ENCODE measurements around the gene KRT77.
"Not testable (repeated sequence)": the region's sequence is repeated elsewhere in the genome, so short reads cannot be mapped to it uniquely, and the experiment has no call there.

Gene KRT77

DNA sequence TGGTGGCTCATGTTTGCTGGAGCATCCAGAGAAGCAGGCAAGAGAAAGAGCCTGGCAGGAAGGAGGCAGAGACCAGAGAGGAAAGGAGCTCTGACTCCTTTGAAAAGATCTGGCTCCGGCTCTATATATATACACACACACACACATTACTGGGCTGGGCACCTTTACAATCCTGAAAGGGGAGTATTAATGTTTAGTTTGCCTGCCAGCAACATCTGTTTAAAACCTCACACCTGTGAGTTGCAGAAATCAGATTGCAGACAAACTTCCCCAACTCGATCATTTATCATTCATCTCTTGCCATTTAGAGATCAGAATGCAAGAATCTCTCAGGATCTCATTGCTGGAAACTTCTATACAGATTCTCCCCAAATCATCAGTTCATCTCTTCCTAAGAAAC is at the start of gene KRT77:
Gene KRT77, minus strand, starts transcription at position 101 of the 400 bp plus-strand sequence. Its CDS starts 90 bp downstream, at position 11.
- in situ Hi-C loops (cut with HindIII; ENCODE audit: low pct_unique_long_range_greater_than_20kb, low sequenced_read_pairs), result no loop called here
- TF ChIP-seq JUND (IDR thresholded peaks at IDR 0.05; ENCODE audit: low read depth), result no peak
- no peak for DNase-seq (ENCODE audit: low read depth in 1 of 2, low spot score in 1 of 2)

GRCh38 chr12:52752516-52752915 is 49.2 kb upstream of the KRT77 start:
- in situ Hi-C loops (cut with HindIII; ENCODE audit: low pct_unique_long_range_greater_than_20kb, low sequenced_read_pairs), result no loop called here
- DNase-seq (ENCODE audit: low read depth in 1 of 2, low spot score in 1 of 2), result no peak
- TF ChIP-seq JUND (IDR thresholded peaks at IDR 0.05; ENCODE audit: low read depth), result no peak

DNA sequence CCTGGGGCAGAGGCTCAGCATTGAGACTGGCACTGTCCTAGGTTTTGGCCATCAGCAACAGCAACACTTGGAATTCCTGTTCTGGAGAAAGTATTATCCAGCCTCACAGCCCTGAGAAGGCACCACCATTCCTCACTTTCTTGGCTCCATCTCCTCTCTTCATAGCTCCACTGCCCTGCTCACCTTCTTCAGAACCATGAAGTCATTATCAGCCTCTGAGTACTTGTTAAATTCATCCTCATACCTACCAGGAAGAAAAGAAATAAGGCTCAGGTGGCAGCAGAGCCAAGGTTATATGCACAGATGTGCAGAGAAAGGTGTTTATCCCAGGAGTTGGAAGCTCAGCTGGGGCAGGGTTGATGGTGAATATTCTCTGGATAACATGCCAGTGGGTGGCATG is 48.5 kb upstream of the KRT77 start:
- DNase-seq (ENCODE audit: low read depth in 1 of 2, low spot score in 1 of 2), result no peak
- in situ Hi-C loops (cut with HindIII; ENCODE audit: low pct_unique_long_range_greater_than_20kb, low sequenced_read_pairs), result no loop called here
- no peak for TF ChIP-seq JUND (IDR thresholded peaks at IDR 0.05; ENCODE audit: low read depth)

DNA sequence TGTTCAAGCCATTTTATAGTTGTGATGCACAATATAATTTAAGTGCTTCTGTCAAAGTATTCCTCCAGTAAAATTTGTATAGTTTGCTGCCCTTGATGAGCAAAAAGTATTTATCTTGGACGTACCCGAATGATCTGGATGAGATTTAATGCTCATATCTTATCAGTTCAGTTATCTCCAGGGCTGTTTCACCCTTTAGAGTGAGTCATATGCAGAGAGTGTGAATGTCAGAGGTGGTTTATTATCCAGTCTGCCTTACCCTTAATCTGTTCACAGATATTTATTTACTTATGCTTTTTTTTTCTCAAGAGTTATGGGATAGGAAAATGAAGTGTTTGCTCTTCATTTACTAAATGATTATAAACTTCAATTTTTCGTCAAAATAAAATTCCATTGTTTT is 47.2 kb upstream of the KRT77 start:
- DNase-seq (ENCODE audit: low read depth in 1 of 2, low spot score in 1 of 2); in situ Hi-C loops (cut with HindIII; ENCODE audit: low pct_unique_long_range_greater_than_20kb, low sequenced_read_pairs): not testable (repeated sequence)

DNA sequence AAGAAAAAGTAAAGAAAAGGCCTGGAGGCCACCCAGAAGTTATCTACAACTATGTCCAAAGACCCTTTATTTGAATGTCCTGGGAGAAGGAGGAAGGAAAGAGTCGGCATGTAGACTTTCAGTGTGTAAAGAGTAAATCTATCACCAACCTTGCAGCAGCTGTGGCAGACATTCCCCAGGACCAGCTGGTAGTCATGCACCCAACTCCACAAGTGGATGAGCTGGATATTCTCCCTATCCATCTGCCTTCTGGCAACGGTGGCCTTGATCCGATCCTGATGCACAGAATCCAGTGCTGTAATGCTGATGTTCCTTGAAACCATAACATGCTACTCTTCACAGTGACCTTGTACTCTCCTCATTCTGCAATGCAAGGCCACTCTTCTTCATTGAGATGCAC is 46.5 kb upstream of the KRT77 start:
- no peak for DNase-seq (ENCODE audit: low read depth in 1 of 2, low spot score in 1 of 2)
- TF ChIP-seq JUND (IDR thresholded peaks at IDR 0.05; ENCODE audit: low read depth), result no peak
- in situ Hi-C loops (cut with HindIII; ENCODE audit: low pct_unique_long_range_greater_than_20kb, low sequenced_read_pairs), result no loop called here

GRCh38 chr12:52748578-52748977 is 45.3 kb upstream of the KRT77 start:
- in situ Hi-C loops (cut with HindIII; ENCODE audit: low pct_unique_long_range_greater_than_20kb, low sequenced_read_pairs), result no loop called here
- no peak for DNase-seq (ENCODE audit: low read depth in 1 of 2, low spot score in 1 of 2)
- TF ChIP-seq JUND (IDR thresholded peaks at IDR 0.05; ENCODE audit: low read depth), result no peak

DNA sequence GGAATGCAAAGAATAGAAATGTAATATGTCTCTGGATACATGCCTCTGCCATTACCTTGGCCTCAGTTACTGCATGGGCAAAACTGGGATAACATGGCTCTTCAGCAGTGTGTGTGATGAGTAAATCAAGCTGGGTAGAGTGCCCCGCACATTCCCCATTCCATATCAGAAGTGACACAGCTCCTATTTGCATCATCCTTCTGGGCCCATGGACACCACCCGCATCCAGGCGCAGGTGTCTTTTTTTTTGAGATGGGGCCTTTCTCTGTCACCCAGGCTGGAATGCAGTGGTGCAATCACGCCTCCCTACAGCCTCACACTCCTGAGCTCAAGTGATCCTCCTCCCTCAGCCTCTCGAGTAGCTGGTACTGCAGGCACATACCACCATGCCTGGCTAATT is 42.2 kb upstream of the KRT77 start:
- DNase-seq (ENCODE audit: low read depth in 1 of 2, low spot score in 1 of 2), result no peak
- TF ChIP-seq JUND (IDR thresholded peaks at IDR 0.05; ENCODE audit: low read depth), result no peak

GRCh38 chr12:52744493-52745156 is 41.3 kb upstream of the KRT77 start:
- TF ChIP-seq JUND (IDR thresholded peaks at IDR 0.05; ENCODE audit: low read depth), result no peak
- in situ Hi-C loops (cut with HindIII; ENCODE audit: low pct_unique_long_range_greater_than_20kb, low sequenced_read_pairs), result no loop called here
- DNase-seq (ENCODE audit: low read depth in 1 of 2, low spot score in 1 of 2), result no peak

More for the DNA sequence above, 42.2 kb upstream of the KRT77 start:
- in situ Hi-C loops (cut with HindIII; ENCODE audit: low pct_unique_long_range_greater_than_20kb, low sequenced_read_pairs), result no loop called here

DNA sequence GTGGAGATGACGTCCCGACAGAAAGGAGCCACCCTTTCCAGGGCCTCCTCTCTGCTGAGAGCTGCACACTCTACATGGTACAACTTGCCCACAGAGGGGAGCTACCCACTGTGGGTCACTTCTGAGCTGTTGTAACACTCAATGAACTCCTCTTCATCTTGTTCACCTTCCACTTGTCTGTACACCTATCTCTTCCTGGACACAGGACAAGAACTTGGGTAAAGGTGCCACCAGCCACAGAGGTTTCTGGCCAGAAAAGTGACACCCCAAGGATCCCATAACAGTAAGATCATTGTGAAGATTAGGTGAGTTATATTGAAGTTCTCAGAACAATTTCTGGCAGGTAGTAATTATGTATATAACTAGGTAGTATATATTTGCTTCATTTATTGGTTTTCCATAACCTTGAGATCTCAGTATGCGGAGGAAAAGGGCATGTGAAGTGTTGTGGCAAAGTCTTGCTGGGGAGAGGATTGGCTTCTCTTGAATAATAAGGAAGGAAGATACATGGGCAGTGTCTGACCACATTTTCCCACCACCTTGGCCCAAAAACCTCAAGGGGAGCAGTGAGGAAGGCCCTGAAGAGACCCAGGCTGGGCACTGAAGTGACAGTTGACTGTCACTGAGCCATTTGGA is 39.6 kb upstream of the KRT77 start:
- TF ChIP-seq JUND (IDR thresholded peaks at IDR 0.05; ENCODE audit: low read depth), result no peak
- DNase-seq (ENCODE audit: low read depth in 1 of 2, low spot score in 1 of 2), result no peak
- in situ Hi-C loops (cut with HindIII; ENCODE audit: low pct_unique_long_range_greater_than_20kb, low sequenced_read_pairs), result no loop called here

DNA sequence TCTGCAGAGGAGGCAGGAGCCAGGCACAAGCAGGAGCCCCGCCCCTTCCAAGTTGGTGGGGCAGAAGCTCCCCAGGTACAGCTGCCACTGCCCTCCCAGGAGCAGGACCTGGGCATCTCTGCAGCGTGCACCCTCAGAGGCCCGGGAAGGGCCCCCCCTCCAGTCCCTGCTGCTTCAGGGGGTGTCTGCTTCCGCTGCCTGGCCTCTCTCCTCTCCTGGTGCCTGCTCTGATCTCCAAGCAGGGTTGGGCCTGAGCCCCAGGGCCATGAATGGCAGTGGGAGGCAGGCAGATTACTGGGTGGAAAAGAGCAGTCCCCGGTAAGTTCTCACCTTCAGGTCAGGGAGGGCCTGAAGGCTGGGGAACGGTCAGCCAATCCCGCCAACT is 38.9 kb upstream of the KRT77 start:
- no peak for TF ChIP-seq JUND (IDR thresholded peaks at IDR 0.05; ENCODE audit: low read depth)
- DNase-seq (ENCODE audit: low read depth in 1 of 2, low spot score in 1 of 2), result no peak
- in situ Hi-C loops (cut with HindIII; ENCODE audit: low pct_unique_long_range_greater_than_20kb, low sequenced_read_pairs), result no loop called here

GRCh38 chr12:52741375-52742195 is 38.3 kb upstream of the KRT77 start:
- TF ChIP-seq JUND (IDR thresholded peaks at IDR 0.05; ENCODE audit: low read depth), result no peak
- in situ Hi-C loops (cut with HindIII; ENCODE audit: low pct_unique_long_range_greater_than_20kb, low sequenced_read_pairs), result no loop called here
- peak; percentile 80 to 90 for DNase-seq (ENCODE audit: low read depth in 1 of 2, low spot score in 1 of 2)

DNA sequence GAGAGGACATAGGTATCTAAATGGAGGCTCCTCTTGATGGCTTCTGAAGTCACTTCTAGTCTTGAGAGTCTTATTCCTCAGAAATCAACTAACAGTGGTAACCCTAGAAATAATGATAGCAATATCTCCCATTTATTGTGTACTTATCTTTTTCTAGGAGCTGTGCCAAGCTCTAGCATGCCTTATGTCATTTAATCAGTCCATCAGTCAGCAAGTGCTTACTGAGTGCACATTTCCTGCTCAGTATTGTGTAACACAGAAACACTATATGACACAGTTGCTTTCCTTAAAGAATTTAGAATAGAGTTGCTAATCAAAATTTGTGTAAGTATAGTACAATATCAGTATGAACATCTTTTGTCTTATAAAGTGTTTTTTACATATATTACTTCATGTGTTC is 37.3 kb upstream of the KRT77 start:
- in situ Hi-C loops (cut with HindIII; ENCODE audit: low pct_unique_long_range_greater_than_20kb, low sequenced_read_pairs), result no loop called here
- TF ChIP-seq JUND (IDR thresholded peaks at IDR 0.05; ENCODE audit: low read depth), result no peak
- peak in 1 of 2 experiments; percentile 18 for DNase-seq (ENCODE audit: low read depth in 1 of 2, low spot score in 1 of 2)

GRCh38 chr12:52739963-52740362 is 36.6 kb upstream of the KRT77 start:
- no peak for DNase-seq (ENCODE audit: low read depth in 1 of 2, low spot score in 1 of 2)
- in situ Hi-C loops (cut with HindIII; ENCODE audit: low pct_unique_long_range_greater_than_20kb, low sequenced_read_pairs), result no loop called here
- TF ChIP-seq JUND (IDR thresholded peaks at IDR 0.05; ENCODE audit: low read depth), result no peak

Data from T47D (cell line).